WTC11 (cell line): ENCODE measurements around the gene LRRN3. TPM values are rescaled to one million over a fixed set of nuclear protein-coding genes. Genes with fewer than 3 reads are reported as not detected.

Experiments
- ATAC-seq: fragments of 200-7000 bp; cut with Tn5 transposase; 2 replicates; pipeline ENCODE4 v1.10.0; 2021; ENCODE audit warnings: mild to moderate bottlenecking, moderate library complexity
- CTCF ChIA-PET: fragments of 300-600 bp; sonication (Branson Sonifier 250); formaldehyde crosslinking; loops from one replicate; lab custom pipeline; 2021; ENCODE audit warnings: antibody characterized with exemption; lab: Charles Lee
- POLR2A ChIA-PET: fragments of 350-600 bp; sonication (Branson Sonifier 250); formaldehyde crosslinking; loops from one replicate; lab custom pipeline; 2021; ENCODE audit warnings: antibody characterized with exemption; lab: Charles Lee
- DNase-seq: peaks from one replicate; pipeline ENCODE4 v3.0.0; 2021; ENCODE audit warnings: low spot score
- H3K27ac Mint-ChIP-seq: 2 replicates; pipeline ENCODE4 v1.8.0; 2021; ENCODE audit warnings: mixed read lengths
- H3K27me3 Mint-ChIP-seq: 2 replicates; pipeline ENCODE4 v1.8.0; 2021; ENCODE audit warnings: low read depth, mild to moderate bottlenecking, moderate library complexity, mixed read lengths
- H3K36me3 Mint-ChIP-seq: 2 replicates; pipeline ENCODE4 v1.8.0; 2021; ENCODE audit warnings: mixed read lengths
- H3K4me1 Mint-ChIP-seq: 2 replicates; pipeline ENCODE4 v1.8.0; 2022; ENCODE audit warnings: mixed read lengths
- H3K4me3 Mint-ChIP-seq: 2 replicates; pipeline ENCODE4 v1.8.0; 2021; ENCODE audit warnings: mild to moderate bottlenecking, moderate library complexity, mixed read lengths
- H3K9me3 Mint-ChIP-seq: 2 replicates; pipeline ENCODE4 v1.8.0; 2021; ENCODE audit warnings: mixed read lengths
- EMX1 ChIP-seq: fragments of 250-450 bp; sonication (Bioruptor Pico); IDR thresholded peaks from 2 replicates; pipeline ENCODE4 v1.8.0; 2021; ENCODE audit warnings: mild to moderate bottlenecking
- ERG ChIP-seq: fragments of 250-450 bp; sonication (Bioruptor Pico); IDR thresholded peaks from 2 replicates; pipeline ENCODE4 v1.8.0; 2021; ENCODE audit warnings: mild to moderate bottlenecking
- FOXJ3 ChIP-seq: sonication (generic); formaldehyde crosslinking; IDR thresholded peaks from 2 replicates; pipeline ENCODE4 v1.9.0; 2021; ENCODE audit warnings: missing genetic modification reagents, mild to moderate bottlenecking, borderline replicate concordance
- FOXK1 ChIP-seq: sonication (generic); formaldehyde crosslinking; IDR thresholded peaks from 2 replicates; pipeline ENCODE4 v1.8.0; 2022; ENCODE audit warnings: mild to moderate bottlenecking, moderate library complexity, missing genetic modification reagents
- FOXP4 ChIP-seq: sonication (generic); formaldehyde crosslinking; IDR thresholded peaks from 2 replicates; pipeline ENCODE4 v1.8.0; 2022; ENCODE audit warnings: mild to moderate bottlenecking, missing genetic modification reagents
- NFATC4 ChIP-seq: fragments of 250-450 bp; sonication (Bioruptor Pico); IDR thresholded peaks from 2 replicates; pipeline ENCODE4 v1.9.0; 2021; ENCODE audit warnings: mild to moderate bottlenecking
- NFYB ChIP-seq: sonication (generic); formaldehyde crosslinking; conservative IDR thresholded peaks from 2 replicates; pipeline ENCODE4 v1.8.0; 2022; ENCODE audit warnings: low read depth, missing genetic modification reagents
- NR2C2 ChIP-seq: sonication (generic); formaldehyde crosslinking; IDR thresholded peaks from 2 replicates; pipeline ENCODE4 v1.8.0; 2022; ENCODE audit warnings: mild to moderate bottlenecking, missing genetic modification reagents
- OVOL2 ChIP-seq: fragments of 250-450 bp; sonication (Bioruptor Pico); IDR thresholded peaks from 2 replicates; pipeline ENCODE4 v1.9.0; 2021; ENCODE audit warnings: mild to moderate bottlenecking, borderline replicate concordance
- PRDM15 ChIP-seq: sonication (generic); formaldehyde crosslinking; IDR thresholded peaks from 2 replicates; pipeline ENCODE4 v1.8.0; 2022; ENCODE audit warnings: missing genetic modification reagents
- RORB ChIP-seq: fragments of 250-450 bp; sonication (Bioruptor Pico); IDR thresholded peaks from 2 replicates; pipeline ENCODE4 v1.9.0; 2021; ENCODE audit warnings: mild to moderate bottlenecking
- SOX15 ChIP-seq: fragments of 250-450 bp; sonication (Bioruptor Pico); IDR thresholded peaks from 2 replicates; pipeline ENCODE4 v1.9.0; 2021; ENCODE audit warnings: mild to moderate bottlenecking
- ZBTB21 ChIP-seq: sonication (generic); formaldehyde crosslinking; IDR thresholded peaks from 2 replicates; pipeline ENCODE4 v1.8.1; 2023; ENCODE audit warnings: mild to moderate bottlenecking, missing genetic modification reagents, borderline replicate concordance
- ZNF281 ChIP-seq: sonication (generic); formaldehyde crosslinking; IDR thresholded peaks from 2 replicates; pipeline ENCODE4 v1.8.0; 2023; ENCODE audit warnings: mild to moderate bottlenecking, missing genetic modification reagents
- ZNF532 ChIP-seq: fragments of 250-450 bp; sonication (Bioruptor Pico); IDR thresholded peaks from 2 replicates; pipeline ENCODE4 v1.9.0; 2021; ENCODE audit warnings: mild to moderate bottlenecking, borderline replicate concordance
- ZNF671 ChIP-seq: fragments of 250-450 bp; sonication (Bioruptor Pico); IDR thresholded peaks from 2 replicates; pipeline ENCODE4 v1.8.0; 2021; ENCODE audit warnings: mild to moderate bottlenecking
- total RNA-seq: library from RNA; stranded (reverse); gene quantifications from 3 replicates; pipeline ENCODE4 v1.2.3, GENCODE V29; 2021
- TF ChIP-seq, protein P1 (sequence below): sonication (generic); formaldehyde crosslinking; IDR thresholded peaks from 2 replicates; pipeline ENCODE4 v1.8.0; 2022; ENCODE audit warnings: mild to moderate bottlenecking, missing genetic modification reagents

LRRN3 gene
- total RNA-seq, 1 experiment from 2014 or later, result 0.70 TPM

GRCh38 chr7:111159426-111159825 is 68.5 kb downstream of the LRRN3 start:
- ATAC-seq (no peak), DNase-seq (no peak)
- TF ChIP-seq FOXP4 (CRISPR knock-in tag) (no peak), OVOL2 (CRISPR knock-in tag) (no peak), ZNF532 (no peak), NFATC4 (CRISPR knock-in tag) (no peak), ZBTB21 (CRISPR knock-in tag) (no peak), ERG (CRISPR knock-in tag) (no peak), EMX1 (no peak), FOXJ3 (CRISPR knock-in tag) (no peak)
- TF ChIP-seq, protein P1, sequence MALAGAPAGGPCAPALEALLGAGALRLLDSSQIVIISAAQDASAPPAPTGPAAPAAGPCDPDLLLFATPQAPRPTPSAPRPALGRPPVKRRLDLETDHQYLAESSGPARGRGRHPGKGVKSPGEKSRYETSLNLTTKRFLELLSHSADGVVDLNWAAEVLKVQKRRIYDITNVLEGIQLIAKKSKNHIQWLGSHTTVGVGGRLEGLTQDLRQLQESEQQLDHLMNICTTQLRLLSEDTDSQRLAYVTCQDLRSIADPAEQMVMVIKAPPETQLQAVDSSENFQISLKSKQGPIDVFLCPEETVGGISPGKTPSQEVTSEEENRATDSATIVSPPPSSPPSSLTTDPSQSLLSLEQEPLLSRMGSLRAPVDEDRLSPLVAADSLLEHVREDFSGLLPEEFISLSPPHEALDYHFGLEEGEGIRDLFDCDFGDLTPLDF (CRISPR knock-in tag), result no peak
- H3K4me3 Mint-ChIP-seq, result no peak overlapping the region
- no peaks in the 10 kb centered on the region for H3K4me1 Mint-ChIP-seq
- H3K27ac Mint-ChIP-seq, result no peak overlapping the region
- CTCF ChIA-PET, result no interaction called here
- POLR2A ChIA-PET, result no interaction called here
- peaks cover 3% of the 10 kb centered on the region; the same call in 1 of the 2 replicates for H3K36me3 Mint-ChIP-seq
- H3K9me3 Mint-ChIP-seq, result peaks cover 8% of the 10 kb centered on the region
- H3K27me3 Mint-ChIP-seq, result no peaks in the 10 kb centered on the region

GRCh38 chr7:111160297-111160696 is 69.4 kb downstream of the LRRN3 start:
- ChIA-PET CTCF (no interaction called here), POLR2A (no interaction called here)
- Mint-ChIP-seq H3K4me3 (no peak overlapping the region), H3K27me3 (no peaks in the 10 kb centered on the region), H3K4me1 (no peaks in the 10 kb centered on the region), H3K27ac (no peak overlapping the region), H3K9me3 (peaks cover 8% of the 10 kb centered on the region), H3K36me3 (peaks cover 3% of the 10 kb centered on the region; the same call in 1 of the 2 replicates)
- ATAC-seq (no peak), DNase-seq (no peak)
- TF ChIP-seq ERG (CRISPR knock-in tag) (no peak), PRDM15 (CRISPR knock-in tag) (no peak), ZNF281 (CRISPR knock-in tag) (no peak), ZNF671 (CRISPR knock-in tag) (no peak), NR2C2 (CRISPR knock-in tag) (no peak), NFYB (CRISPR knock-in tag) (no peak), FOXK1 (CRISPR knock-in tag) (no peak), SOX15 (no peak), RORB (no peak)
